Karpas-422 (cell line): ENCODE measurements around the gene SPOCK1. TPM values are rescaled to one million over a fixed set of nuclear protein-coding genes. Genes with fewer than 3 reads are reported as not detected.

ENCODE experiments used
- DNase-seq: peaks from one replicate; pipeline ENCODE4 v3.0.0-alpha.2; 2015
- H2AFZ ChIP-seq: fragments of 200-600 bp; sonication (generic); 2 replicates; pipeline ENCODE4 v1.6.1; 2014; ENCODE audit warnings: antibody characterized with exemption, low read length, mixed read lengths
- H3K27ac ChIP-seq: fragments of 200-600 bp; sonication (generic); 2 replicates; pipeline ENCODE4 v1.5.1; 2014; ENCODE audit warnings: mild to moderate bottlenecking, low read length, moderate library complexity
- H3K27me3 ChIP-seq: fragments of 200-600 bp; sonication (generic); 2 replicates; pipeline ENCODE4 v1.6.1; 2014; ENCODE audit warnings: low read length, mixed read lengths
- H3K36me3 ChIP-seq: fragments of 200-600 bp; sonication (generic); 2 replicates; pipeline ENCODE4 v1.6.1; 2014; ENCODE audit warnings: low read length, mixed read lengths; ENCODE audit not compliant: insufficient read depth
- H3K4me1 ChIP-seq: fragments of 200-600 bp; sonication (generic); 2 replicates; pipeline ENCODE4 v1.6.1; 2014; ENCODE audit warnings: mild to moderate bottlenecking, low read length, mixed read lengths
- H3K4me2 ChIP-seq: fragments of 200-600 bp; sonication (generic); 2 replicates; pipeline ENCODE4 v1.6.1; 2014; ENCODE audit warnings: low read length, low read depth, mild to moderate bottlenecking; ENCODE audit not compliant: poor library complexity, severe bottlenecking
- H3K4me3 ChIP-seq: fragments of 200-600 bp; sonication (generic); 2 replicates; pipeline ENCODE4 v1.5.1; 2014; ENCODE audit warnings: mild to moderate bottlenecking, antibody characterized with exemption, low read length, mixed read lengths
- H3K79me2 ChIP-seq: fragments of 200-600 bp; sonication (generic); 2 replicates; pipeline ENCODE4 v1.6.1; 2014; ENCODE audit warnings: mild to moderate bottlenecking, low read length, mixed read lengths
- H3K9ac ChIP-seq: fragments of 200-600 bp; sonication (generic); 2 replicates; pipeline ENCODE4 v1.6.0; 2014; ENCODE audit warnings: low read length
- H3K9me2 ChIP-seq: fragments of 200-600 bp; sonication (generic), shearing (Covaris generic); replicated peaks from 2 replicates; pipeline ENCODE4 v1.6.0; 2014; ENCODE audit warnings: mild to moderate bottlenecking, low read length, moderate library complexity; ENCODE audit not compliant: insufficient read depth
- H3K9me3 ChIP-seq: fragments of 300-700, 200-600 bp; sonication (generic); 2 replicates; pipeline ENCODE4 v1.6.1; 2014; ENCODE audit warnings: low read length, mixed read lengths
- H4K20me1 ChIP-seq: fragments of 200-600 bp; sonication (generic); 2 replicates; pipeline ENCODE4 v1.6.1; 2014; ENCODE audit warnings: mild to moderate bottlenecking, antibody characterized with exemption, low read length, low read depth; ENCODE audit not compliant: insufficient read depth
- total RNA-seq: library from RNA; depleted of rRNA; stranded (reverse); fragments of >200 nt; shearing (Covaris generic); gene quantifications from 2 replicates; pipeline ENCODE4 v1.2.3, GENCODE V29; 2014; ENCODE audit warnings: low replicate concordance

The SPOCK1 gene
- total RNA-seq, 1 experiment from 2014 or later = 1.0 TPM

DNA sequence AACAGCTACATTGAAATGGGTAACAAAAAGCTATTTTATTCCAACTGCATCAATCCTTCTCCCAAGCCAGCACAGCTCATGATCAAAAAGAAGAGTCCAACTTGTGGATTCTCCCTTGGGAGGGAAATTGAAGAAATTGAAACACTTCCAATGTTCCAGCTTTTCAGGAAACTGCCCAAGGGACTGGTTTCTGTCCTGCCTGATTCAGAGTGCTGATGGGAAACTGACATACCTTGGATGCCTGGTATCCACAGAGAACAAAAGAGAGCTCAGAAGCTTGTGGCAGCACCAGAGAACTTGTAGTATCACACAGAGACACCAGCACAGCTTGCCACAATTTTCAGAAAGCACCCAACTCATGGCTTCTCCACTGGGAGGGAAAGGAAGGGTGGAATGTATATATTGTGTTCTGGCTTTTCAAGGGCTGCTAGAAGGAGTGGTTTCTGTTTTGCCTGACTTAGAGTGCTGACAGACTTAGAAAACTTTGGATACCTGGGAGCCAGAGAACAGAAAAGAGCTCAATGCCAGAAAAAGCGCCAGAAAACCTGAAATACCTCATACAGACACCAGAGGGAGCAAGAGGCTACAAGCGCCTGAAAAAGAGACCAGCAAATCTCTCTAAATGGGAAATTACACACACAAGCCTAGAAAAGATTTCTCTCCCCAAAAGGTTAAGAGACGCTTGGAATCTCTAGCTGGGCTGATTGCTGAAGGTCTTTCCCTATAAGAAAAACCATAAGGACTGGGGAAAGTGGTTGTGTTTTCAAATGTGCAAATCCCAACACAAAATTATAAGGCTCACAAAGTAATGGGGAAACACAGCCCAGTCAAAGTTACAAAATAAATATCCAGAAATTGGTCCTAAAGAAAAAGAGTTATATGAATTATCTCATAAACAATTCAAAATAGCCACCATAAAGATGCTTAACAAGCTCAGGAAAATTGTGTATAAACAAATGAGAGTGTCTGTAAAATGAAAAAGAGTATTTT is 178.8 kb downstream of the SPOCK1 start:
- no peaks in the 10 kb centered on the region for H3K9me3 ChIP-seq
- no peak overlapping the region for H3K27ac ChIP-seq
- no peak overlapping the region for H3K9ac ChIP-seq
- no peak overlapping the region for H3K4me2 ChIP-seq
- H3K36me3 ChIP-seq = no peaks in the 10 kb centered on the region
- H3K79me2 ChIP-seq = no peaks in the 10 kb centered on the region
- H2AFZ ChIP-seq = no peak overlapping the region
- no peaks in the 10 kb centered on the region for H3K27me3 ChIP-seq
- DNase-seq = peak; percentile 78
- H4K20me1 ChIP-seq = no peaks in the 10 kb centered on the region
- no peak overlapping the region for H3K4me3 ChIP-seq
- H3K4me1 ChIP-seq = no peaks in the 10 kb centered on the region
- no peaks in the 10 kb centered on the region for H3K9me2 ChIP-seq

DNA sequence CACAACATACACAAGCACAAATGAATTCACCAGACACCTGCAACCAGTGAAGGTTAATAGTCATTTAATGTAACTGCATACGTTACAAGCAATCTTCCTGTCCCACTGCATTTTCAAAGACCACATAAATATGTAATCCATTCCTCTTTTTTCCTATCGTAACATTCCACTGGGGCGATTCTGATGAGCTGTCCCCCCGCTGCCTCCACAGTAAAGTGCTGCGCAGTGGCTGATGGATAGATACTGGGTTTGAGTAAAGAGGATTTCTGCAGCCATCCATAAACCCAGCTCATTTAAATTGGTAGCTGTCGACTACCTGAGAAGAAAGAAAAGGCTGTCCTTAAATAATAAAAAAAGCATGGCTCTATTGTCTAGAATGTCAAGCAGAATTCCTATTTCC is 181.1 kb downstream of the SPOCK1 start:
- DNase-seq = no peak
- Histone ChIP-seq H3K4me3 (no peak overlapping the region), H3K27ac (no peak overlapping the region), H3K9me2 (no peaks in the 10 kb centered on the region), H3K79me2 (no peaks in the 10 kb centered on the region), H3K4me2 (no peak overlapping the region), H3K36me3 (no peaks in the 10 kb centered on the region), H3K9me3 (no peaks in the 10 kb centered on the region), H3K4me1 (no peaks in the 10 kb centered on the region), H3K27me3 (no peaks in the 10 kb centered on the region), H3K9ac (no peak overlapping the region), H2AFZ (no peak overlapping the region), H4K20me1 (no peaks in the 10 kb centered on the region)

DNA sequence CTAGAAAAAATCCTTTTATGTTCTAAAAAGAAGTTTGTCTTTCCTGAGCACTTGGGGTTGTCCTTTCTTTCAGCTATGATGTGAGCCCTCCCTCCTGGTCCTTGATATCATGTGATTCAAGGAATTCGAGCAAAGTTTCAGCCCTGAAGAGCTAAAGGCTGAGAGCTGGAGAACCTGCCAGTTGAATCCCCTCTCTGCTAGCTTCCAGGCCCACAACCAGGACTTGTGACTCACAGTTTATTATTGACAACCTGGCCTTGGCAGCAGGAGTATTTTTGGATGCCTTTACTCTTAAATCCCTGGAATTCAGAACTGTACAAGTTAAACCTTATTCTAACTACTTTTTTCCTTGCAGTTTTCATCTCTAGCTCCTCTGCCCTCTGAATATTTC is 182.8 kb downstream of the SPOCK1 start:
- H3K9ac ChIP-seq = no peak overlapping the region
- no peaks in the 10 kb centered on the region for H3K79me2 ChIP-seq
- H3K4me3 ChIP-seq = no peak overlapping the region
- H3K36me3 ChIP-seq = no peaks in the 10 kb centered on the region
- DNase-seq = no peak
- no peaks in the 10 kb centered on the region for H3K4me1 ChIP-seq
- H2AFZ ChIP-seq = no peak overlapping the region
- H3K27me3 ChIP-seq = no peaks in the 10 kb centered on the region
- H3K9me2 ChIP-seq = no peaks in the 10 kb centered on the region
- H4K20me1 ChIP-seq = no peaks in the 10 kb centered on the region
- H3K27ac ChIP-seq = no peak overlapping the region
- no peak overlapping the region for H3K4me2 ChIP-seq
- no peaks in the 10 kb centered on the region for H3K9me3 ChIP-seq

- Histone ChIP-seq H3K4me1 (no peaks in the 10 kb centered on the region), H3K27ac (no peak overlapping the region), H3K4me2 (no peak overlapping the region), H3K9me2 (no peaks in the 10 kb centered on the region), H3K4me3 (no peak overlapping the region), H3K9ac (no peak overlapping the region), H4K20me1 (no peaks in the 10 kb centered on the region), H2AFZ (no peak overlapping the region), H3K79me2 (no peaks in the 10 kb centered on the region), H3K36me3 (no peaks in the 10 kb centered on the region), H3K9me3 (no peaks in the 10 kb centered on the region), H3K27me3 (no peaks in the 10 kb centered on the region)
- DNase-seq = no peak
These were observed 183.4 kb downstream of the SPOCK1 start for GRCh38 chr5:137315534-137316345.

DNA sequence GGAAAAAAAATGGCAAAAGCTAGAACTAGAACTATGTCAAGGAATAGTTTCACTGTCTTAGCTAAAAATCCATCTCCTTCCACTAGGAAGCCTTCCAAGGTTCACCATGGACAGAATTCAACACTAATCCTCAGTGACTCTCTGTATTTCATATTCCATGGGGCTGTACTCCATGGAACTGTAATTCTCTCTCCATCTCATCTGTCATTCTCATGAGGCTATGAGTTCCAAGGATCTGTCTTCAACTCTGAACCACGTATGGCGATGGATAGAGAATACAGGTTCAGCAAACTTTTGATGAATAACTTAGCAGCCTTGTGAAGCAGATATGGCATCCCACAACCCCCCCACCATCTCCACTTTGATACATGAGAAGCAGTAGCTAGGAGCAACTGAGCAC is 184.0 kb downstream of the SPOCK1 start:
- Histone ChIP-seq H3K36me3 (no peaks in the 10 kb centered on the region), H3K79me2 (no peaks in the 10 kb centered on the region), H4K20me1 (no peaks in the 10 kb centered on the region), H3K4me1 (no peaks in the 10 kb centered on the region), H3K9me2 (no peaks in the 10 kb centered on the region), H3K9me3 (no peaks in the 10 kb centered on the region), H3K4me3 (no peak overlapping the region), H3K9ac (no peak overlapping the region), H2AFZ (no peak overlapping the region), H3K4me2 (no peak overlapping the region), H3K27ac (no peak overlapping the region), H3K27me3 (no peaks in the 10 kb centered on the region)
- DNase-seq = no peak

DNA sequence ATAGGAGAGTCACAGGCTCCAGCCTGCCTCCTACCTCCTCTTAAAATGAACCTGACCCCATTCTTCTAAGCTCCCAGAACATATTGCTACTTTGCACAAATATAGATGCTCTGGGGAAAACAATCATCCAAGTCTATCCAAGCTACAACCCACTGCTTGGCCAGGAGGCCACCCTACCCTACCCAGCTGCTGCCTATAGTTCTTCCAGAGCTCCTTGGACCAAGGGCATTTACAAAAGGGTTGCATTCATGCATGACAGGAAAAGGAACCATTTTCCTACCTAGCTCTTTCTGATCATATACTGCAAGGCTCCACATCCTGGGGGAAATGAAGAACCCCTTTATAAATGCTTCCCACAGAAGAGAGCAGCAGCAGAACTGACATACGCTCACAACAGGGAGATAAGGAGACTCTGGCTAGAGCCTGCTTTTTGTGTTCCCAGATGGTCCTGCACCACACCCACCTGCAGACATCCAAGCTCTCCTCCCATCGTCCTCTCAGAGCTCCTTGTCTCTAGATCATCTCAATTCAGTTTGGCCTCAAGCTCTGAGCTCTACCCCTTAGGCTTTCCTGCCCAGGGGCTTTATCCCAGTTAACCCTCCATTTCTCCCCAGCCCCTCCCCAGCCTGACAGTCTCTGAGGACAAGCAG is 185.5 kb downstream of the SPOCK1 start:
- H3K27me3 ChIP-seq = no peaks in the 10 kb centered on the region
- no peaks in the 10 kb centered on the region for H3K9me2 ChIP-seq
- no peaks in the 10 kb centered on the region for H3K36me3 ChIP-seq
- no peak for DNase-seq
- H2AFZ ChIP-seq = no peak overlapping the region
- no peaks in the 10 kb centered on the region for H4K20me1 ChIP-seq
- no peak overlapping the region for H3K9ac ChIP-seq
- H3K9me3 ChIP-seq = no peaks in the 10 kb centered on the region
- no peak overlapping the region for H3K4me3 ChIP-seq
- no peak overlapping the region for H3K4me2 ChIP-seq
- H3K27ac ChIP-seq = no peak overlapping the region
- no peaks in the 10 kb centered on the region for H3K79me2 ChIP-seq
- H3K4me1 ChIP-seq = no peaks in the 10 kb centered on the region

- Histone ChIP-seq H3K36me3 (no peaks in the 10 kb centered on the region), H4K20me1 (peaks cover 3% of the 10 kb centered on the region; the same call in 1 of the 2 replicates), H3K79me2 (no peaks in the 10 kb centered on the region), H3K9me3 (no peaks in the 10 kb centered on the region), H2AFZ (no peak overlapping the region), H3K27me3 (no peaks in the 10 kb centered on the region), H3K9me2 (no peaks in the 10 kb centered on the region), H3K9ac (no peak overlapping the region), H3K27ac (no peak overlapping the region), H3K4me1 (no peaks in the 10 kb centered on the region), H3K4me2 (no peak overlapping the region), H3K4me3 (no peak overlapping the region)
- DNase-seq = no peak
These were observed 187.1 kb downstream of the SPOCK1 start for GRCh38 chr5:137312011-137312410.
